CD8-positive, alpha-beta memory T cell (primary cell): ENCODE data around the gene ECI1. TPM values are rescaled to one million over a fixed set of nuclear protein-coding genes. Genes with fewer than 3 reads are reported as not detected.

Source experiments
- CTCF ChIA-PET: fragments of 350-600 bp; sonication (Branson Sonifier 250); formaldehyde crosslinking; loops from one replicate; lab custom pipeline; 2021; ENCODE audit warnings: antibody characterized with exemption; lab: Charles Lee
- POLR2A ChIA-PET: fragments of 350-600 bp; sonication (Branson Sonifier 250); formaldehyde crosslinking; loops from one replicate; lab custom pipeline; 2021; ENCODE audit warnings: antibody characterized with exemption; lab: Charles Lee
- DNase-seq, 5 donors: peaks; one replicate each; pipeline versions ENCODE4 v3.0.0 to v3.0.0-alpha.2; 2020 to 2022; ENCODE audit warnings: mixed read lengths in 1 of 5
- H3K27ac ChIP-seq: one replicate; pipeline ENCODE4 v1.7.0; 2013; ENCODE audit warnings: low read depth, mild to moderate bottlenecking, low read length, moderate library complexity
- H3K27me3 ChIP-seq: 2 replicates; pipeline ENCODE4 v1.7.0; 2013; ENCODE audit warnings: low read length, mild to moderate bottlenecking; ENCODE audit not compliant: insufficient read depth, poor library complexity, severe bottlenecking
- H3K36me3 ChIP-seq: 2 replicates; pipeline ENCODE4 v1.7.0; 2013; ENCODE audit warnings: mild to moderate bottlenecking, low read length, moderate library complexity; ENCODE audit not compliant: insufficient read depth
- H3K4me1 ChIP-seq: 2 replicates; pipeline ENCODE4 v1.7.0; 2013; ENCODE audit warnings: mild to moderate bottlenecking, low read length, moderate library complexity; ENCODE audit not compliant: insufficient read depth
- H3K4me3 ChIP-seq: 2 replicates; pipeline ENCODE4 v1.7.0; 2013; ENCODE audit warnings: mild to moderate bottlenecking, low read length
- H3K9me3 ChIP-seq: 2 replicates; pipeline ENCODE4 v1.7.0; 2013; ENCODE audit warnings: mild to moderate bottlenecking, low read length
- H3K27ac Mint-ChIP-seq, 8 donors: one replicate each; pipeline ENCODE4 v1.8.0; 2020 to 2021; ENCODE audit warnings: mixed read lengths in 8 of 8, mild to moderate bottlenecking in 6 of 8, inconsistent platforms in 3 of 8, moderate library complexity in 3 of 8
- H3K27me3 Mint-ChIP-seq, 2 donors: one replicate each; pipeline ENCODE4 v1.8.0; 2020 to 2021; ENCODE audit warnings: mixed read lengths in 2 of 2, mild to moderate bottlenecking in 1 of 2, moderate library complexity in 1 of 2
- H3K36me3 Mint-ChIP-seq, 3 donors: one replicate each; pipeline ENCODE4 v1.8.0; 2020 to 2021; ENCODE audit warnings: mixed read lengths in 3 of 3, inconsistent platforms in 1 of 3, mild to moderate bottlenecking in 1 of 3
- H3K4me1 Mint-ChIP-seq, 3 donors: one replicate each; pipeline ENCODE4 v1.8.0; 2020 to 2021; ENCODE audit warnings: mixed read lengths in 3 of 3, inconsistent platforms in 1 of 3, mild to moderate bottlenecking in 1 of 3
- H3K4me3 Mint-ChIP-seq, 7 donors: one replicate each; pipeline ENCODE4 v1.8.0; 2020 to 2021; ENCODE audit warnings: mixed read lengths in 7 of 7, mild to moderate bottlenecking in 6 of 7, moderate library complexity in 4 of 7, inconsistent platforms in 2 of 7
- H3K9me3 Mint-ChIP-seq, 5 donors: one replicate each; pipeline ENCODE4 v1.8.0; 2020 to 2022; ENCODE audit warnings: mixed read lengths in 5 of 5, mild to moderate bottlenecking in 3 of 5, moderate library complexity in 2 of 5, inconsistent platforms in 1 of 5
- polyA plus RNA-seq: library from polyadenylated mRNA; unstranded; fragments of 300-500 nt; fragmentation: Illumina TruSeq; gene quantifications from one replicate; pipeline ENCODE4 v1.2.3, GENCODE V29; 2021
- total RNA-seq, 2 experiments: library from RNA; stranded (reverse); gene quantifications; one replicate each; pipeline ENCODE4 v1.2.3, GENCODE V29; 2021

The ECI1 gene
- total and polyA plus RNA-seq, 3 experiments from 2014 or later = 30.3 to 45.9 (median 33.1) TPM

DNA sequence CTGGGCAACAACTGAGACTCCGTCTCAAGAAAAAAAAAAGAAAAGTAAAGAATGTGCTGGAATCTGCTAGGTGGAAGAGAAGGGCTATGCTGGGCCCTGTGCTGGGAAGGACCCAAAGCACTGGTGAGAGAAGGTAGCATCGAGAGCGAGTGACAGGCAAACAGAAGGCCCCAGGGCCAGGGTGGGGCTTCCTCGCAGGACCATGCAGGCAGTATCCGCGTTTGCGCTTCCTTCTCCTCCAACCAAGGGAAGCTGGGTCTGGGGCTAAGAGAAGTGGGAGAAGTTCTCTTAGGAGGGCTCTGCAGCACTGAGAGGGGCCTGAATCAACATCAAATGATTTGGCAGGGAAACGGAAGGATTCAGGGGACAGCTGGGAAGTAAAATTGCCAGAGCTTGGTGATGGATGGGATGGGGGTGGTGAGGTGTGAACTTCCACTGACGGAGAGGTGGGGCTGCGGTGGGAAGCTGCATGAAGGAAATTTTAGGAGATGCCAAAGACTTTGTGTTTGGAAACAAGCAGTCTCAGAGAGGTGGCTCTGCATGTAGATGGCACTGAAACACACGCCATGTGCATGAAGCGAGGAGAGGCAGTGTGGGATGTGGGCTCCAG, 5.2 kb upstream of the ECI1 start:
- H3K36me3 ChIP-seq = peaks cover 50% of the 10 kb centered on the region
- no peaks in the 10 kb centered on the region for H3K9me3 ChIP-seq
- H3K27me3 ChIP-seq = no peaks in the 10 kb centered on the region
- H3K36me3 Mint-ChIP-seq = peaks cover 4 to 82% (median 9%) of the 10 kb centered on the region in 3 donors
- POLR2A ChIA-PET = interaction anchor here (0.6 kb wide), 1 partner anchor 102 kb away, joined by 3 read pairs; no protein-coding TSS in a partner anchor
- no peaks in the 10 kb centered on the region for H3K27me3 Mint-ChIP-seq
- H3K9me3 Mint-ChIP-seq = no peaks in the 10 kb centered on the region
- DNase-seq = no peak
- peak overlapping the region in 4 of 8 donors; percentile 28 to 82 (median 44) for H3K27ac Mint-ChIP-seq
- H3K27ac ChIP-seq = no peak overlapping the region
- CTCF ChIA-PET = no interaction called here
- H3K4me3 ChIP-seq = no peak overlapping the region
- H3K4me1 Mint-ChIP-seq = peaks cover 0 to 4% (median 0%) of the 10 kb centered on the region in 3 donors
- no peaks in the 10 kb centered on the region for H3K4me1 ChIP-seq
- peak overlapping the region in 2 of 7 donors; percentile 27 to 38 for H3K4me3 Mint-ChIP-seq

DNA sequence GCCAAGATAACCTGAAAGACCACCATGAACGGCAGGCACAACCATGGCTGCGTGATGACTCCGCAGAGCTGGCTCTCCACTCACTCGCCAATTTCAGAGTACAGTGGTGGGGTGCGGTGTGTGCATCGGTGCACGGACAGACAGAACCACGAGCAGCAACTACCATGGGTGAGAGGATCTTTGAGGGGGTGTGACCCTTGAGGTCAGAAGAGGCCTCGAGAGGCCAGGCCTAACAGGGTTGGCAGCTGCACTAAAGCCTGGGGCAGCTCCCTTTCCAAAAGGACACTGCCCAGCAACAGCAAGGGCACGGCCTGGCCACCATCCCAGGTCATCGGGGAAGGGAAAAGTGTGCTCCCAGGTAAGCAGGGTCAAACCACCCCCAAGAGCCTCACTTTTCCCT, 1.9 kb upstream of the ECI1 start:
- CTCF ChIA-PET = interaction anchor here (4.2 kb wide), 1 partner anchor 59 kb away, joined by 30 read pairs; no protein-coding TSS in a partner anchor

DNA sequence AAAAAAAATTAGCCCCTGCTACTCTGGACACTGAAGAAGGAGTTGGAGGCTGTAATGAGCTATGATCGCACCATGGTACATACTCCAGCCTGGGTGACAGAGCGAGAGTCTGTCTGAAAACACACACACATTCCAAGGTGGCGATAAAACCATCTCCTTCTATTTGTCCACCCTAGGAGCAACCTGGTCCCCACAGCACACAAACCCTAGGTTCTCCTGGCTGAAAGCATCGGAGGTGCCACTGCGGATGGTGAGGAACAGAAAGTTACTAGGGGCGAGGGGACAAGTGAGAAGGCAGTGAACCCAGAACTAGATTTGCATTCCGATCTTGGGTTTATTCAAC, 1.4 kb upstream of the ECI1 start:
- Histone ChIP-seq H3K27ac (no peak overlapping the region), H3K4me1 (peaks cover 8% of the 10 kb centered on the region), H3K4me3 (no peak overlapping the region), H3K9me3 (no peaks in the 10 kb centered on the region), H3K36me3 (peaks cover 29% of the 10 kb centered on the region), H3K27me3 (no peaks in the 10 kb centered on the region)
- Mint-ChIP-seq H3K4me3 (peak overlapping the region in 5 of 7 donors; percentile 36 to 87 (median 57)), H3K9me3 (no peaks in the 10 kb centered on the region), H3K36me3 (peaks cover 4 to 49% (median 5%) of the 10 kb centered on the region in 3 donors), H3K27ac (peak overlapping the region in 6 of 8 donors; percentile 23 to 94 (median 78)), H3K4me1 (peaks cover 3 to 12% (median 8%) of the 10 kb centered on the region in 3 donors), H3K27me3 (no peaks in the 10 kb centered on the region)
- ChIA-PET POLR2A (interaction anchor here (1.8 kb wide), 1 partner anchor 16 kb away, joined by 8 read pairs; no protein-coding TSS in a partner anchor), CTCF (interaction anchor here (1.0 to 4.2 kb wide), 6 partner anchors 25 to 222 kb away, joined by 3 to 30 read pairs (median 4); partner anchors contain the start of gene TBC1D24)
- no peak for DNase-seq

More for the DNA sequence above, 1.9 kb upstream of the ECI1 start:
- H3K4me1 Mint-ChIP-seq = peaks cover 3 to 12% (median 8%) of the 10 kb centered on the region in 3 donors
- H3K27ac Mint-ChIP-seq = peak overlapping the region in 6 of 8 donors; percentile 21 to 94 (median 78)
- no peaks in the 10 kb centered on the region for H3K9me3 Mint-ChIP-seq
- H3K27me3 Mint-ChIP-seq = no peaks in the 10 kb centered on the region
- H3K4me3 ChIP-seq = no peak overlapping the region
- POLR2A ChIA-PET = no interaction called here
- peak overlapping the region in 3 of 7 donors; percentile 12 to 87 (median 19) for H3K4me3 Mint-ChIP-seq
- H3K36me3 ChIP-seq = peaks cover 34% of the 10 kb centered on the region
- H3K4me1 ChIP-seq = peaks cover 8% of the 10 kb centered on the region
- H3K36me3 Mint-ChIP-seq = peaks cover 4 to 54% (median 5%) of the 10 kb centered on the region in 3 donors
- no peak overlapping the region for H3K27ac ChIP-seq
- no peaks in the 10 kb centered on the region for H3K9me3 ChIP-seq
- DNase-seq = no peak
- no peaks in the 10 kb centered on the region for H3K27me3 ChIP-seq

DNA sequence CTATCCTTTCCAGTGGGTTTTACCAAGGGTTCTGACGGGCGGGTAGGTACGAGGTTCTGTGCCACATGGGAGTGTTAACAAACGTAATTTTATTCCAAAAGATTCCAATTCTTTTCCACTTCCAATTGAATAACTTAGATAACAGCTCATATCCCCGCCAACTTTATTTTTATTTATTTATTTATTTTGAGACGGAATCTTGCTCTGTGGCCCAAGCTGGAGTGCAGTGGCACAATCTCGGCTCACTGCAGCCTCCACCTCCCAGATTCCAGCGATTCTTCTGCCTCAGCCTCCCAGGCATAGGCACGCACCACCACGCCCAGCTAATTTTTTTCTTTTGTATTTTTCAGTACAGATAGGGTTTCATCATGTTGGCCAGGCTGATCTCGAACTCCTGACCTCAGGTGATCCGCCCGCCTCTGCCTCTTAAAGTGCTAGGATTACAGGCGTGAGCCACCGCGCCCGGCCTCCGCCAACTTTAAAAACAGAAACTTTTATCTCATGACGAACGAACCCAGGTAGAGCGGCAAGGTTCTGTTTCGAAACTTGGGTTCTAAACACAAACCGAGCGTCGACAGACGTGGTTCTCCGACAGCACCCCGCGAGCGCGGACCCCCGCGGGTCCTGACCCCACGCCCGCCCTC, 613 bp downstream of the ECI1 start:
- H3K4me3 Mint-ChIP-seq = peak overlapping the region; percentile 84 to 94 (median 89)
- peaks cover 2 to 35% (median 4%) of the 10 kb centered on the region in 3 donors for H3K36me3 Mint-ChIP-seq
- no peaks in the 10 kb centered on the region for H3K9me3 Mint-ChIP-seq
- peaks cover 3 to 12% (median 8%) of the 10 kb centered on the region in 3 donors for H3K4me1 Mint-ChIP-seq
- peak in 1 of 5 donors; percentile 33 for DNase-seq
- Histone ChIP-seq H3K27ac (peak overlapping the region; percentile 76), H3K9me3 (no peaks in the 10 kb centered on the region), H3K27me3 (no peaks in the 10 kb centered on the region), H3K4me1 (peaks cover 8% of the 10 kb centered on the region), H3K36me3 (peaks cover 10% of the 10 kb centered on the region), H3K4me3 (peak overlapping the region; percentile 65)
- H3K27ac Mint-ChIP-seq = peak overlapping the region; percentile 82 to 96 (median 90)
- H3K27me3 Mint-ChIP-seq = no peaks in the 10 kb centered on the region
- ChIA-PET POLR2A (interaction anchor here (0.9 to 1.9 kb wide), 6 partner anchors 18 to 262 kb away, joined by 3 to 13 read pairs (median 6); partner anchors contain the start of genes MLST8, PGP and TRAF7), CTCF (interaction anchor here (0.8 to 4.2 kb wide), 8 partner anchors 12 to 246 kb away, joined by 3 to 30 read pairs (median 4); partner anchors contain the start of genes RNPS1, TEDC2 and TRAF7)

DNA sequence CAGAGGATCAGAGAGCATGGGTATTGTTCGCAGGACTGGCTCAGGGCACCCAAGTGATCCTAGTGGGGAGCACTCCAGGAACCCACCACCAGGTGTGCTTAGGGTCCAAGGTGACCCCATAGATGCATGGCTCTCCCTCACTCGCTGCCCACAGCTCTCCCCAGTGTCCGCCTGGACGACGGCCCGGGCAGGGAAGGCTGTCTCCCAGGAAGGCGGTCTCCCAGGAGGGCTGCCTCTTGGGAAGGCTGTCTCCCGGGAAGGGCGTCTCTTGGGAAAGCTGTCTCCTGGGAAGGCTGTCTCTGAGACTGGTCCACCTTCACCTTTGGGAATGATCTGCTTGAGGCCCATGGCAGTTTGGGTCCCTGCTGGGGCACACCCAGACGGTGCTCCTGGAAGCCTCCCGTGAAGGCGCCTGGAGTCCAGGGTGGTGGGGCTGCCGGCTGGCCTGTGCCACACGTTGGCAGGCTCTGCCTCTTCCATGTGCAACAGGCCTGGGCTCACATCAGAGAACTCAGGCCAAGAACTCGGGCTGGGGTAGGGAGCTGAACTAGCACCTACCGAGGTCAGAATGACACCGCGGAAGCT, 5.0 kb downstream of the ECI1 start:
- no peak overlapping the region for H3K4me3 ChIP-seq
- Mint-ChIP-seq H3K4me3 (no peak overlapping the region), H3K9me3 (no peaks in the 10 kb centered on the region), H3K4me1 (peaks cover 3 to 8% (median 8%) of the 10 kb centered on the region in 3 donors), H3K36me3 (peaks cover 0 to 35% (median 3%) of the 10 kb centered on the region in 3 donors), H3K27me3 (no peaks in the 10 kb centered on the region), H3K27ac (peak overlapping the region in 1 of 8 donors; percentile 74)
- no peaks in the 10 kb centered on the region for H3K9me3 ChIP-seq
- peaks cover 8% of the 10 kb centered on the region for H3K4me1 ChIP-seq
- no peaks in the 10 kb centered on the region for H3K27me3 ChIP-seq
- POLR2A ChIA-PET = no interaction called here
- peaks cover 5% of the 10 kb centered on the region for H3K36me3 ChIP-seq
- CTCF ChIA-PET = no interaction called here
- H3K27ac ChIP-seq = no peak overlapping the region
- DNase-seq = peak in 1 of 5 donors; percentile 45

DNA sequence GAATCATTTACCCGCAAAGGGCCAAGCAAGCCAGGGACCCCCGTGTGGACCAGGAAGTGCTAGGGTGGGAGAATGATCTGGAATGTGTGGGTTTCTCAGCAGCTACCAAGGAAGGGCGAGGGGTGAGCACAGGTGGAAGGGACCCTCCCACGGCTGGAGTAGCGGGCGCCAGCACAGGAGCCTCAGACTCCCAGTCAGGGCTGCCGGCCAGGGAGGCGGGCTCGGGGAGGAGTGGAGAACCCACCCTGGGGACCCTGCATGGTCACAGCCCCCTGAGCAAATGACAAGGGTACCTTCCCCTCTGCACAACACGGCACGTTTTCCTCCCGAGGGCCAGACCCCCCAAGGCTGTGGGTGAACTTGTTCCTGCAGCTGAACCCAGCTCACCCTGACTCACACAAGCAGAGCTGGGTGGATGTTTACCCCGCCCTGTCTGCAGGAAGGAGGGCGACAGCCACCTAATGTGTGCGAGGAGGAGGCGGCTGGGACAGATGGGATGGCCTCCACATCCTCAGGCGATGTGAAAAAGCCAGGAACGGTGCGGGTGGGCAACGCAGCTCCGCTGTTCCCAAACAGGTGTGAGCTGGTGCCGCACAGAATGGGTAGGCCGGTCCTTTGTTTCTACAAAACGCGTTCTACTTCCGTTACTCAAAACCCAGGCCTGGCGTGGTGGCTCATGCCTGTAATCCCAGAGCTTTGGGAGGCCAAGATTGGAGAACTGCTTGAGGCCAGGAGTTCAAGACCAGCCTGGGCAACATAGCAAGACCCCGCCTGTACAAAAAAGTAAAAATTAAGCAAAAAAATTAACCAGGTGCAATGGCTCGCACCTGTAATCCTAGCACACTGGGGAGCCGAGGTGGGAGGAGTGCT, 6.2 kb downstream of the ECI1 start:
- Histone ChIP-seq H3K36me3 (peaks cover 5% of the 10 kb centered on the region), H3K27me3 (no peaks in the 10 kb centered on the region), H3K4me3 (no peak overlapping the region), H3K4me1 (peaks cover 2% of the 10 kb centered on the region), H3K9me3 (no peaks in the 10 kb centered on the region), H3K27ac (no peak overlapping the region)
- Mint-ChIP-seq H3K4me1 (no peaks in the 10 kb centered on the region), H3K36me3 (peaks cover 0 to 35% (median 3%) of the 10 kb centered on the region in 3 donors), H3K27ac (peak overlapping the region in 1 of 8 donors; percentile 50), H3K4me3 (no peak overlapping the region), H3K9me3 (no peaks in the 10 kb centered on the region), H3K27me3 (no peaks in the 10 kb centered on the region)
- DNase-seq = no peak
- POLR2A ChIA-PET = no interaction called here
- CTCF ChIA-PET = no interaction called here

DNA sequence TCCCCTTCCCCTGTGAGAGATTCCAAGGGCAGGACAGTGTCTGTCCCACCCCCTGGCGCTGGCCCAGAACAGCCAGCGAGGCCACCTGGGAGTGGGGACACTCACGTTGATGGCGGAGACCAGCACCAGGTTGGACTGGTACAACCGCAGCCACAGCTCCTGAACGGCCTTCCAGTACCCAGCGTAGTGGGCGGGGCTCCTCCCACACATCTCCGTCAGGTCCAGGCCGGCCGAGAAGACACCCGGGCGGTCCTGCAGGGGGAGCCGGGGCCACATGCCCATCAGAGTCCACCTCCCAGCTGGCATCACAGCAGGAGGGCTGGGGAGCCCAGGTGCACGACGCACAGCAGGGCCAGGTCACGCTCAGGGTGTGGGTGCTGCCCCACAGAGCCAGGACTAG, 7.1 kb downstream of the ECI1 start:
- Histone ChIP-seq H3K4me1 (no peaks in the 10 kb centered on the region), H3K4me3 (no peak overlapping the region), H3K27ac (no peak overlapping the region), H3K27me3 (no peaks in the 10 kb centered on the region), H3K36me3 (peaks cover 5% of the 10 kb centered on the region), H3K9me3 (no peaks in the 10 kb centered on the region)
- Mint-ChIP-seq H3K4me3 (no peak overlapping the region), H3K36me3 (peaks cover 0 to 35% (median 3%) of the 10 kb centered on the region in 3 donors), H3K27ac (no peak overlapping the region), H3K4me1 (no peaks in the 10 kb centered on the region), H3K27me3 (no peaks in the 10 kb centered on the region), H3K9me3 (no peaks in the 10 kb centered on the region)
- no peak for DNase-seq
- ChIA-PET POLR2A (no interaction called here), CTCF (no interaction called here)
